Measurements from ENCODE around the gene PDXP.
"Not testable (repeated sequence)": the region's sequence is repeated elsewhere in the genome, so short reads cannot be mapped to it uniquely, and the experiment has no call there.

The PDXP gene

GRCh38 chr22:37696260-37696656, 37.7 kb downstream of the PDXP start:
- in situ Hi-C loops (cut with HindIII; ENCODE audit: low sequenced_read_pairs) = not testable (repeated sequence)

GRCh38 chr22:37696657-37697537, 38.4 kb downstream of the PDXP start, which contains the start of gene TRIOBP:
Gene TRIOBP (plus strand): TSS chr22:37697048. CDS start chr22:37701366, 4,318 bp downstream.
- in situ Hi-C loops (cut with HindIII; ENCODE audit: low sequenced_read_pairs) = no loop called here

DNA sequence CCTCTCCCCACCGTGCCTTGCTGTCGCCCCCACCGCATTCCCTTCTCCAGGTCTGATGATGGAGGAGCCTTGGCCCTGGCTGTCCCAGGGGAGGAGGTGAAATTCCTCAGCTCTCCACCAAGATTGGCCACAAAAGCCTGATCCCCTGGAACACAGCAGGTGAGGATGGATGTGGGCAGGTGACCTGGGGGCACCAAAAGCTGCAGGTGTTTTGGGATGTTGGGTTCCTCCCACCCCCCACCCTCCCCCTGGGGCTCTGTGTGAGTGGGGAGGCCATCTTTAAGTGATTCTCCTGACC, 39.0 kb downstream of the PDXP start:
- in situ Hi-C loops (cut with HindIII; ENCODE audit: low sequenced_read_pairs) = no loop called here

GRCh38 chr22:37701141-37701786, 42.7 kb downstream of the PDXP start:
- in situ Hi-C loops (cut with HindIII; ENCODE audit: low sequenced_read_pairs) = no loop called here

DNA sequence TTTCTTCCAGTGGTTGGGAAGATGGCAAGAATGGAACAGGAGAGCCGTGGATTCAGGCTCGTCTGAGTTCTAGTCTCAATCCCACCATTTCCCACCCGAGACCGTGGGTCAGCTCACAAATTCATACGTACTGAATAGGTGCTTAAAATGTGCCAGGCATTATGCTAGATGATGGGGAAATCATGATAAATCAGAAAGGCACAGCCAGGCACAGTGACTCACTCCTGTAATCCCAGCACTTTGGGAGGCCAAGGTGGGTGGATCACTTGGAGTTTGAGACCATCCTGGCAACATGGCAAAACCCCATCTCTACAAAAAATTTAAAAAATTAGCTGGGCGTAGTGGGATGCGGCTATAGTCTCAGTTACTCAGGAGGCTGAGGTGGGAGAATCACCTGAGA, 45.4 kb downstream of the PDXP start:
- in situ Hi-C loops (cut with HindIII; ENCODE audit: low sequenced_read_pairs) = no loop called here

DNA sequence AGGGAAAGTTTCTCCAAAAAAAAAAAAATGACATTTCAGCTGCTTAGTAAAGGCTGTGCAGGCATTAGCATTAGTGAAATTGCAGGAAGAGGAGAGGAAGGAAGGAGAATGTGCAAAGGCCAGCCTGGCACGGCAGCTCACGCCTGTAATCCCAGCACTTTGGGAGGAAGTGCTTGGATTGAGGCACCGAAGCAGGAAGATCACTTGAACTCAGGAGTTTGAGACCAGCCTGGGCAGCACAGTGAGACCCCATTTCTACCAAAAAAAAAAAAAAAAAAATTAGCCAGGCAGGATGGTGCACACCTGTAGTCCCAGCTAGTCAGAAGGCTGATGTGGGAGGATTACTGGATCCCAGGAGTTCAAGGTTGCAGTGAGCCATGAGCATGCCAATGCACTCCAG, 46.1 kb downstream of the PDXP start:
- in situ Hi-C loops (cut with HindIII; ENCODE audit: low sequenced_read_pairs) = no loop called here

- in situ Hi-C loops (cut with HindIII; ENCODE audit: low sequenced_read_pairs) = no loop called here
Observed at GRCh38 chr22:37705205-37705604, 46.7 kb downstream of the PDXP start.

DNA sequence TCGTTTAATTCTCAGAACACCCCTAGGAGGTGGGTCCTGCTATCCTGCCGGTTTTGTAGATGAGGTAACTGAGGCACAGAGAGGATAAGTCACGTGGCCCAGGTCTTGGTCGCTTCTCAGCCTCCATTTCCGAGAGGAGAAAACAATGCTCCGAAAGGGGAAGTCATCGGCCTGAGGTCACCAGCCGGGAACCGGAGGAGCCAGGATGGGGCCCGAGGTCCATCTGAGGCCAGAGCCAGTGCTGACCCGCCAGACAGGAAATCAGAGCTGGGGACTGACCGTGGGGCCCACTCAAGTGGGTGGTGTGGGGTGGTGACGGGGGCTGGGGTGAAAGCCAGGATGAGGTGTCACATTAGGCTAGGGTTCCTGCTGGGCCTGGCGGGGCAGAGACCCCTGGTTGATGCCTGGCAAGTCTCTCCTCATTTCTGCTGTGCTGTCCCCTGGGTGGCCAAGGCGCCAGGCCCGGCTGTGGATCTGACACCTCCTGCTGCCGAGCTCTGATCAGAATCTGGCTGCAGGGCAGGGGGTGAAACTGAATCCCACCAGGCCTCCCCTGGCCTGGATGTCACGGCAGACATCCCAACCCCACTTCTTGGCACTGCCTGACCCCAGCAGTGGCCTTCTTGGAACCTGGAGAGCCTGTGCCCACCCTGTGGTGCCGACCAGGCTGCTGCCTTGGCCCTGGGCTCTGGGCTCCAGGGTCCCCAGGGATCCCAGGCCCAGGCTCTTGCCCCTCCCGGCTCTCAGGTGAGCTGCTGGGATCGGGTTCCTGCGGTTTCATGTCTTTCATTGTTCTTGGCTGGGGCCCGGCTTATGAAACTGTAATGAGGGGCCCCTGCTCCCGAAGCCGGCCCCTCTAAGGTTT, 50.3 kb downstream of the PDXP start:
- in situ Hi-C loops (cut with HindIII; ENCODE audit: low sequenced_read_pairs) = no loop called here

DNA sequence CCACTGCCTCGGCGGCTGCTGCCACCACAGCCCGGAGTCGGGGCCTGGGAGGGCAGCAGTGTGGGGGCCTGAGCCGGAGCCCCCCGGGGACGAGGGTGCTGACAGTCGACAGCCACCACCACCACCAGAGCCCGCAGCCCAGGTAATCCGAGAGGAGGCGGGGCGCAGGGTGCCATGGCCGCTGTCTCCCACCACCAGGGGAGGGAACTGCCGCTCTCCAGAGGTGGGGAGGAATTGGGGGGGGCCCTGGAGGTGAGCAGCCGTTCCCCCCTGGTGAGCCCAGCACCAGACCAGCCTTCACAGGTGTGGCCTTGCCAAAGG, 50.9 kb downstream of the PDXP start:
- in situ Hi-C loops (cut with HindIII; ENCODE audit: low sequenced_read_pairs) = no loop called here

DNA sequence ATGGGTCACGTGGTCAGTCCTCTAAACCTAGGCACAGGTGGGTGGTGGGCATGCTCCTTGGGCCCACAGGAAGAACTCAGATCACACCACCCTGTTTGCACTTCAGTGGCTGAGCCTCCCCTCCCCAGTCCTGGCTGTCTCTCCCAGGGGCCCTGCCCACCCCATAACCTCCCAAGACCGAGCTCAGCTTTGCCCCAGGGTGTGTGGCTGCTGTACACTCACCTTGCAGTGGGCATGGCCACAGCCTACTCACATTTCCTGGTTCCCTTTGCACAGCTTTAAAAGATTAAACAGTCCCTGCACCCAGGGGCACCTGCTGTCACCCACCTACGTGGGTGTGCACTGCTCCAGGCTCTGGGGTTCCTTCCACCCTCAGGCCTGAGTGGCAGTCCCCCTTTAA, 52.2 kb downstream of the PDXP start:
- in situ Hi-C loops (cut with HindIII; ENCODE audit: low sequenced_read_pairs) = no loop called here

- in situ Hi-C loops (cut with HindIII; ENCODE audit: low sequenced_read_pairs) = no loop called here
Observed at GRCh38 chr22:37711490-37711889, 53.0 kb downstream of the PDXP start.

DNA sequence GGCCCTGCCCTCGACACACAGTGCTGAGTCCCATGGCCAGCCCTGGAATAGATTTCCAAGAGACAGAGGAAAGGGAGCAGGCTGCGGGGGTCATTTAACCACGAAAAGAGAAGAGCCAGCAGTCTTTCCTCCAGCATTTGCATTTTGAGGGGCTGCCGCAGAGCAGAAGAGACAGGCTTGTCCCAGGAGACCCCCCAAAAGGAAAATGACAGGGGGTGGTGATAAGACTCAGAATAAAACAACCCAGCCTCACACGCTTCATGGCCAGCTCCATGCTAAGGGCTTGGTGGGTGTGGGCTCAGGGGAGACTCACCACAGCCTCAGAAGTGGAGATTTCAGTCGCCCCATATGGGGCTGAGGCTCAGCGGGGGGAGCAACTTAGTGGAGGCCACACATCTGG, 55.2 kb downstream of the PDXP start:
- in situ Hi-C loops (cut with HindIII; ENCODE audit: low sequenced_read_pairs) = no loop called here

- in situ Hi-C loops (cut with HindIII; ENCODE audit: low sequenced_read_pairs) = no loop called here
Observed at GRCh38 chr22:37714634-37715033, 56.1 kb downstream of the PDXP start.

GRCh38 chr22:37715760-37716159, 57.2 kb downstream of the PDXP start:
- in situ Hi-C loops (cut with HindIII; ENCODE audit: low sequenced_read_pairs) = no loop called here

All from DLD1 (cell line).